ENCODE data around the gene SPC24. TPM values are rescaled to one million over a fixed set of nuclear protein-coding genes. Genes with fewer than 3 reads are reported as not detected.

Gene SPC24
- total RNA-seq, 4 donors from 2014 or later, result 1.3 to 5.1 (median 4.2) TPM

DNA sequence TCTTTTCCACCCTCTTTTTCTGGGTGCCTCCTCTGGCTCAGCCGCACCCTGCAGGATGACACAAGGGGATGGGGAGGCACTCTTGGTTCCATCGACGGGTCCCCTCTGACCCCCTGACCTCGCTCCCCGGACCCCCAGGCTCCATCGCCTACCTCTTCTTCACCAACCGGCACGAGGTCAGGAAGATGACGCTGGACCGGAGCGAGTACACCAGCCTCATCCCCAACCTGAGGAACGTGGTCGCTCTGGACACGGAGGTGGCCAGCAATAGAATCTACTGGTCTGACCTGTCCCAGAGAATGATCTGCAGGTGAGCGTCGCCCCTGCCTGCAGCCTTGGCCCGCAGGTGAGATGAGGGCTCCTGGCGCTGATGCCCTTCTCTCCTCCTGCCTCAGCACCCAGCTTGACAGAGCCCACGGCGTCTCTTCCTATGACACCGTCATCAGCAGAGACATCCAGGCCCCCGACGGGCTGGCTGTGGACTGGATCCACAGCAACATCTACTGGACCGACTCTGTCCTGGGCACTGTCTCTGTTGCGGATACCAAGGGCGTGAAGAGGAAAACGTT is 42.4 kb downstream of the SPC24 start:
- TF ChIP-seq, protein P1, sequence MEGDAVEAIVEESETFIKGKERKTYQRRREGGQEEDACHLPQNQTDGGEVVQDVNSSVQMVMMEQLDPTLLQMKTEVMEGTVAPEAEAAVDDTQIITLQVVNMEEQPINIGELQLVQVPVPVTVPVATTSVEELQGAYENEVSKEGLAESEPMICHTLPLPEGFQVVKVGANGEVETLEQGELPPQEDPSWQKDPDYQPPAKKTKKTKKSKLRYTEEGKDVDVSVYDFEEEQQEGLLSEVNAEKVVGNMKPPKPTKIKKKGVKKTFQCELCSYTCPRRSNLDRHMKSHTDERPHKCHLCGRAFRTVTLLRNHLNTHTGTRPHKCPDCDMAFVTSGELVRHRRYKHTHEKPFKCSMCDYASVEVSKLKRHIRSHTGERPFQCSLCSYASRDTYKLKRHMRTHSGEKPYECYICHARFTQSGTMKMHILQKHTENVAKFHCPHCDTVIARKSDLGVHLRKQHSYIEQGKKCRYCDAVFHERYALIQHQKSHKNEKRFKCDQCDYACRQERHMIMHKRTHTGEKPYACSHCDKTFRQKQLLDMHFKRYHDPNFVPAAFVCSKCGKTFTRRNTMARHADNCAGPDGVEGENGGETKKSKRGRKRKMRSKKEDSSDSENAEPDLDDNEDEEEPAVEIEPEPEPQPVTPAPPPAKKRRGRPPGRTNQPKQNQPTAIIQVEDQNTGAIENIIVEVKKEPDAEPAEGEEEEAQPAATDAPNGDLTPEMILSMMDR (IDR thresholded peaks at IDR 0.05; ENCODE audit: low read depth), result no peak

DNA sequence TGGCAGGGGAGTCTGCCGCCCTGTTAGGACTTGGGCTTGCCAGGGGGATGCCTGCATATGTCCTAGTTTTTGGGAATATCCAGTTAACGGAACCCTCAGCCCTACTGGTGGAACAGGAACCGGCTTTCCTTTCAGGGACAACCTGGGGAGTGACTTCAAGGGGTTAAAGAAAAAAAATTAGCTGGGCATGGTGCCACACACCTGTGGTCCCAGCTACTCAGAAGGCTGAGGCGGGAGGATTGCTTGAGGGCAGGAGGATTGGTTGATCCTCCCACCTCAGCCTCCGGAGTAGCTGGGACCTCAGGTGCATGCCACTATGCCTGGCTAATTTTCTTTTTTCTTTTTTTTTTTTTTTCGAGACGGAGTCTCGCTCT is 43.8 kb downstream of the SPC24 start:
- TF ChIP-seq, protein P1 (IDR thresholded peaks at IDR 0.05; ENCODE audit: low read depth), result no peak

DNA sequence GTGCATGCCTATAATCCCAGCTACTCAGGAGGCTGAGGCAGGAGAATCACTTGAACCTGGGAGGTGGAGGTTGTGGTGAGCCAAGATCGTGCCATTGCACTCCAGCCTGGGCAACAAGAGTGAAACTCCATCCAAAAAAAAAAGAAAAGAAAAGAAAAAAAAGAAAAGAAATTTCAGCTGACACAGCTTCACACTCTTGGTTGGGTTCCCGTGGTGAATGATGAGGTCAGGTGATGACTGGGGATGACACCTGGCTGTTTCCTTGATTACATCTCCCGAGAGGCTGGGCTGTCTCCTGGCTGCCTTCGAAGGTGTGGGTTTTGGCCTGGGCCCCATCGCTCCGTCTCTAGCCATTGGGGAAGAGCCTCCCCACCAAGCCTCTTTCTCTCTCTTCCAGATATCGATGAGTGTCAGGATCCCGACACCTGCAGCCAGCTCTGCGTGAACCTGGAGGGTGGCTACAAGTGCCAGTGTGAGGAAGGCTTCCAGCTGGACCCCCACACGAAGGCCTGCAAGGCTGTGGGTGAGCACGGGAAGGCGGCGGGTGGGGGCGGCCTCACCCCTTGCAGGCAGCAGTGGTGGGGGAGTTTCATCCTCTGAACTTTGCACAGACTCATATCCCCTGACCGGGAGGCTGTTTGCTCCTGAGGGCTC is 44.3 kb downstream of the SPC24 start:
- TF ChIP-seq, protein P1 (IDR thresholded peaks at IDR 0.05; ENCODE audit: low read depth), result no peak

DNA sequence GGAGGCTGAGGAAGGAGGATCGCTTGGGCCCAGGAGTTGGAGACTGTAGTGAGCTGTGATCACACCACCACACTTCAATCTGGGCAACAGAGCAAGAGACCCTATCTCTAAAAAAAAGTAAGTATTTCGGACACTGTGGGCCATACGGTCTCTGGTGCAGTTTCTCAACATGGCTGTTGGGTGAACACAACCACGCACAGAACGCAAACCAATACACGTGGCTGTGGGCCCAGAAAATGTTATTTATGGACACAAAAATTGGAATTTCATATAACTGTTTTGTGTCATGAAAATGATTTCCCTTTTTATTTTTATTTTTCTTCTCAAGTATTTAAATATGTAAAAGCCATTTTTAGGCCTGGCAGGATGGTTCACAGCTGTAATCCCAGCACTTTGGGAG is 46.8 kb downstream of the SPC24 start:
- TF ChIP-seq, protein P1 (IDR thresholded peaks at IDR 0.05; ENCODE audit: low read depth), result no peak

DNA sequence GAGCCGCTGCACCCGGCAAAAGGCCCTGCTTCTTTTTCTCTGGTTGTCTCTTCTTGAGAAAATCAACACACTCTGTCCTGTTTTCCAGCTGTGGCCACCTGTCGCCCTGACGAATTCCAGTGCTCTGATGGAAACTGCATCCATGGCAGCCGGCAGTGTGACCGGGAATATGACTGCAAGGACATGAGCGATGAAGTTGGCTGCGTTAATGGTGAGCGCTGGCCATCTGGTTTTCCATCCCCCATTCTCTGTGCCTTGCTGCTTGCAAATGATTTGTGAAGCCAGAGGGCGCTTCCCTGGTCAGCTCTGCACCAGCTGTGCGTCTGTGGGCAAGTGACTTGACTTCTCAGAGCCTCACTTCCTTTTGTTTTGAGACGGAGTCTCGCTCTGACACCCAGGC is 49.1 kb downstream of the SPC24 start:
- TF ChIP-seq, protein P1 (IDR thresholded peaks at IDR 0.05; ENCODE audit: low read depth), result no peak

DNA sequence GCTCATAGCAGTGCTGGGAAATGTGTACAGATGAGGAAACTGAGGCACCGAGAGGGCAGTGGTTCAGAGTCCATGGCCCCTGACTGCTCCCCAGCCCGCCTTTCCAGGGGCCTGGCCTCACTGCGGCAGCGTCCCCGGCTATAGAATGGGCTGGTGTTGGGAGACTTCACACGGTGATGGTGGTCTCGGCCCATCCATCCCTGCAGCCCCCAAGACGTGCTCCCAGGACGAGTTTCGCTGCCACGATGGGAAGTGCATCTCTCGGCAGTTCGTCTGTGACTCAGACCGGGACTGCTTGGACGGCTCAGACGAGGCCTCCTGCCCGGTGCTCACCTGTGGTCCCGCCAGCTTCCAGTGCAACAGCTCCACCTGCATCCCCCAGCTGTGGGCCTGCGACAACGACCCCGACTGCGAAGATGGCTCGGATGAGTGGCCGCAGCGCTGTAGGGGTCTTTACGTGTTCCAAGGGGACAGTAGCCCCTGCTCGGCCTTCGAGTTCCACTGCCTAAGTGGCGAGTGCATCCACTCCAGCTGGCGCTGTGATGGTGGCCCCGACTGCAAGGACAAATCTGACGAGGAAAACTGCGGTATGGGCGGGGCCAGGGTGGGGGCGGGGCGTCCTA is 50.5 kb downstream of the SPC24 start:
- TF ChIP-seq, protein P1 (IDR thresholded peaks at IDR 0.05; ENCODE audit: low read depth), result no peak

DNA sequence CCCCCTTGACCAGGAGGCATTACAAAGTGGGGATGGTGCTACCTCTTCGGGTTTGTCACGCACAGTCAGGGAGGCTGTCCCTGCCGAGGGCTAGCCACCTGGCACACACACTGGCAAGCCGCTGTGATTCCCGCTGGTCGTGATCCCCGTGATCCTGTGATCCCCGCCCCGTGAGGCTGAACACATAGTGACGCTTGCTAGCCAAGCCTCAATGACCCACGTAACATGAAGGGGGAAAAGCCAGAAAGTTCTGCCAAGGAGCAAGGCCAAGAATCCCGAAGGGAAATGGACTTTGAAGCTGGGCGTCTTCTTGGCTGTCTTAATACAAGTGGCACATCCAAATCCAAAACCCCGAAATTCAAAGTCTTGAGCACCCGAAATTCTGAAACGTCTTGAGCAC is 52.6 kb downstream of the SPC24 start:
- TF ChIP-seq, protein P1 (IDR thresholded peaks at IDR 0.05; ENCODE audit: low read depth), result no peak

Measured in subcutaneous adipose tissue (tissue), 4 donors.